Thyroid gland (tissue), 4 donors: ENCODE measurements around the gene FOXO3. TPM values are rescaled to one million over a fixed set of nuclear protein-coding genes. Genes with fewer than 3 reads are reported as not detected.

Experiments used
- DNase-seq, 2 donors: peaks; one replicate each; pipeline ENCODE4 v3.0.0-alpha.2; 2019
- H3K27ac ChIP-seq, 3 donors: fragments of 200-600 bp; sonication (generic); 1 replicate in 2 of 3; 2 replicates in 1 of 3; pipeline ENCODE4 v1.5.1; 2016 to 2019; ENCODE audit warnings: mild to moderate bottlenecking in 1 of 3, moderate library complexity in 1 of 3
- H3K27me3 ChIP-seq: fragments of 200-600 bp; sonication (generic); one replicate; pipeline ENCODE4 v1.5.1; 2019
- H3K36me3 ChIP-seq, 2 donors: fragments of 200-600 bp; sonication (generic); one replicate each; pipeline ENCODE4 v1.5.1; 2016 to 2019
- H3K4me1 ChIP-seq, 2 donors: fragments of 200-600 bp; sonication (generic); one replicate each; pipeline ENCODE4 v1.5.1; 2017 to 2019
- H3K4me3 ChIP-seq, 3 donors: fragments of 200-600 bp; sonication (generic); replicated peaks in 1 of 3; 1 replicate in 2 of 3; 2 replicates in 1 of 3; pipeline ENCODE4 v1.5.1; 2016; ENCODE audit warnings: mild to moderate bottlenecking in 1 of 3
- H3K9me3 ChIP-seq: fragments of 200-600 bp; sonication (generic); one replicate; pipeline ENCODE4 v1.5.1; 2017
- POLR2A ChIP-seq, 2 donors: fragments of 450-650 bp; IDR thresholded peaks; one replicate each; pipeline ENCODE4 v1.6.1; 2017; ENCODE audit warnings: antibody characterized with exemption in 2 of 2, mild to moderate bottlenecking in 2 of 2, moderate library complexity in 1 of 2
- WGBS, 2 donors: methylation state at CpG; one replicate each; pipeline ENCODE4 v1.1.5; 2017; 5-methylcytosine and 5-hydroxymethylcytosine counted together
- intact Hi-C: fragments of 100-400 bp; cut with DNase I; formaldehyde crosslinking; loops from one replicate; pipeline ENCODE4 v1.15.1; 2023
- total RNA-seq, 4 donors: library from RNA; depleted of rRNA; stranded (reverse); fragments of >200 nt; gene quantifications; one replicate each; pipeline ENCODE4 v1.2.3, GENCODE V29; 2016
- TF ChIP-seq, protein P1 (sequence below), 6 experiments: fragments of 200-600 bp in 3 of 6; fragments of 450-650 bp in 3 of 6; sonication (generic) in 3 of 6; IDR thresholded peaks; one replicate each; pipeline ENCODE4 v1.5.1; 2016 to 2019; ENCODE audit warnings: antibody characterized with exemption in 6 of 6, mild to moderate bottlenecking in 2 of 6, inconsistent platforms in 1 of 6, moderate library complexity in 1 of 6

FOXO3 gene
- total RNA-seq, 4 donors from 2014 or later, result 61.8 to 103 (median 76.8) TPM

DNA sequence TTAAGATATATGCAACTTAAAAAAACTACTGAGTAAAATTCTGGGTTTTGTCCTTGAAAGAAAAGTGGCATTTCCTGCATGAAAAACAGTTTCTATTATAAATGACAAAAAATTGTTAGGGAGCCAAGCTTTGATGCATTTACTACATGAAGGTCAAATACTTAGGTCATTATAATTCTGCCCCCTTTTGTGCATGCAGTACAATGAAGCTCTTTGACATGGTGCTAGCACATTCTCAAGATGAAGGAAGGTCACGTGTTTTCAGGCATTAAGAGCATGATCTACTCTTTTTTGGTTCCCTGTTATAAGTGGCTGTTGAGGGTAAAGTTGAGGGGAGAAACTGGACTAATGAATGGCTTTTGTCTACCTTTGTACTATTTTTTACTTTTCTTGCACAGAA lies 72.7 kb downstream of the FOXO3 start:
- Histone ChIP-seq H3K9me3 (no peaks in the 10 kb centered on the region), H3K27ac (no peak overlapping the region), H3K36me3 (no peaks in the 10 kb centered on the region), H3K4me1 (peaks cover 21 to 40% of the 10 kb centered on the region in 2 donors), H3K27me3 (no peaks in the 10 kb centered on the region), H3K4me3 (no peak overlapping the region)
- DNase-seq, result no peak
- intact Hi-C loops, result no loop called here
- WGBS, 2 donors, result 79 to 84% methylated on average over 1 of the region's 1 CpG
- TF ChIP-seq, protein P1, sequence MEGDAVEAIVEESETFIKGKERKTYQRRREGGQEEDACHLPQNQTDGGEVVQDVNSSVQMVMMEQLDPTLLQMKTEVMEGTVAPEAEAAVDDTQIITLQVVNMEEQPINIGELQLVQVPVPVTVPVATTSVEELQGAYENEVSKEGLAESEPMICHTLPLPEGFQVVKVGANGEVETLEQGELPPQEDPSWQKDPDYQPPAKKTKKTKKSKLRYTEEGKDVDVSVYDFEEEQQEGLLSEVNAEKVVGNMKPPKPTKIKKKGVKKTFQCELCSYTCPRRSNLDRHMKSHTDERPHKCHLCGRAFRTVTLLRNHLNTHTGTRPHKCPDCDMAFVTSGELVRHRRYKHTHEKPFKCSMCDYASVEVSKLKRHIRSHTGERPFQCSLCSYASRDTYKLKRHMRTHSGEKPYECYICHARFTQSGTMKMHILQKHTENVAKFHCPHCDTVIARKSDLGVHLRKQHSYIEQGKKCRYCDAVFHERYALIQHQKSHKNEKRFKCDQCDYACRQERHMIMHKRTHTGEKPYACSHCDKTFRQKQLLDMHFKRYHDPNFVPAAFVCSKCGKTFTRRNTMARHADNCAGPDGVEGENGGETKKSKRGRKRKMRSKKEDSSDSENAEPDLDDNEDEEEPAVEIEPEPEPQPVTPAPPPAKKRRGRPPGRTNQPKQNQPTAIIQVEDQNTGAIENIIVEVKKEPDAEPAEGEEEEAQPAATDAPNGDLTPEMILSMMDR (IDR thresholded peaks at IDR 0.05), result no peak
- no peak for TF ChIP-seq POLR2A (IDR thresholded peaks at IDR 0.05)

DNA sequence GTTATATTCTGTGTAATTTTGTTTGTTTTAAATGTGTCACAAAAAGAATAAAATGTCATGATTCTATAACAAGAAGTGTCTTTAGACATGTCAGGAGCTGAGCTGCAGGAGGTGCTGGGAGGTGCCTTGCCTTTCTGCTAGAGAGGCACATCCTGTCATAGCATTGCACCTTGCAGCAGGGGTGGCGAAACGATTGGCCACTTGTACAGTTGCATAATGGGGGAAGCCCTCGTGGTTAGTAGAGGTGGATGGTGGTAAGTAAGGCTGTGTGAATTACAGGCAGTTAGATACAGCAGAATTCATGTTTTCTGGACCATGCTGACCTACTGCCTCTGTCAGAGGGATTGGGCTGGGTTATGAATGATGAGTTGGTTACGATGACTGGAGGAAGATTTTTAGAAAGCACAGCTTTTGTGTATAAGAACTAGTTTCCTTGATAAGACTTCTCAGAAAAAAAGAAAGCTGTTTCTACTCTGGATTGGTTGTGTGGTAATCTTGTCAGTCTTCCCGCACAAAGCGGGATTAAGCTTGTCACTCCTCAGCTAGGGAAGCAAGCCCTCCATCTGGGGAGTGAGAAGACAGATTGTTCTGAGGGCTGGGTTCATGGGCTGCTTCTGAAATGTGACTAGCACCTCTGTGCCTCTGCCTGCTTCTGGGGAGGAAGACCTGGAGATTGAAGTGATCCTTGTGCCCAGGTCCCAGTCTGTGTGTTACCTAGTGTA lies 74.9 kb downstream of the FOXO3 start:
- TF ChIP-seq, protein P1 (IDR thresholded peaks at IDR 0.05), result no peak
- TF ChIP-seq POLR2A (IDR thresholded peaks at IDR 0.05), result no peak
- no peak for DNase-seq
- 81 to 84% methylated on average over 6 of the region's 6 CpGs for WGBS, 2 donors
- Histone ChIP-seq H3K27me3 (no peaks in the 10 kb centered on the region), H3K36me3 (no peaks in the 10 kb centered on the region), H3K9me3 (no peaks in the 10 kb centered on the region), H3K4me1 (peaks cover 19 to 29% of the 10 kb centered on the region in 2 donors), H3K27ac (no peak overlapping the region), H3K4me3 (no peak overlapping the region)
- intact Hi-C loops, result no loop called here

DNA sequence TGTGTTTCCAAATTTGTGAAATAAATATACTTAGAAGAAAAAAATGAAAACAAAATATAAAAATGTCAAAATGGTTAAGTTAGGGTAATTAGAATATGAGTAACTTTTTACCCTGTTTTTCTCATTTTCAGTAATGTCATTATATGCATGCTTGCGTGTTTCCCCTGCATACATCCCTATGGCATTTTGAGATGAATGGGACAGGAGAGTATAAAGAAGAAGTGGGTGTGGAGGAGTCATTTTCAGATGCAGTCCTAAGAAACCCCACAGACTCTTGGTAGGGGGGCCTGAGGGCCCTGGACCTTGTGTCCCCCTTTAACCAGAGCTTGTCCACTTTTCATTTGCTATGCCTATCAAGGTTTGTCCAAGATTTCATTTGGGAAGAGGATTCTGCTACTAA lies 77.2 kb downstream of the FOXO3 start:
- no peak overlapping the region for H3K4me3 ChIP-seq
- intact Hi-C loops, result no loop called here
- DNase-seq, result no peak
- H3K27me3 ChIP-seq, result no peaks in the 10 kb centered on the region
- H3K27ac ChIP-seq, result no peak overlapping the region
- H3K4me1 ChIP-seq, result peaks cover 11 to 14% of the 10 kb centered on the region in 2 donors
- TF ChIP-seq POLR2A (IDR thresholded peaks at IDR 0.05), result no peak
- TF ChIP-seq, protein P1 (IDR thresholded peaks at IDR 0.05), result no peak
- no peaks in the 10 kb centered on the region for H3K36me3 ChIP-seq
- WGBS, 2 donors, result 93 to 97% methylated on average over 1 of the region's 1 CpG
- no peaks in the 10 kb centered on the region for H3K9me3 ChIP-seq

DNA sequence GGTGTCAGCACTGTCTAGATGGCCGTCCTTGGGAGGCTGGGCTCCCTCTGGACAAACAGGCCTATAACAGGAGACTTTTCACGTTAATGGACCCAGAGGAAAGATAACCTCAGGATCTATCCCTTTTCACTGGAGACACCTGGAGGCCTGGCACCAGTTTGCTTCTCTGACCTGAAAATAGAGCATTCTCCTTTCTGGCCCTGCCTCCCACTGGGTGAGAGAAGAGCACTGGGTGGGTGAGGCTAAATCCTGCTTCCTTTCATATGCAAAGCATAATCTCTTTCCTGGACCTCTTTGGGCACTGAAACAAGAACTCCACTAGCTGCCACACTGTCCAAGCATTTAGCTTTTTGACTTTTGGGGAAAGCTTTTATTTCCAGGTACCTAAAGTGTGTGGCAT lies 78.3 kb downstream of the FOXO3 start:
- H3K27ac ChIP-seq, result no peak overlapping the region
- 91 to 100% methylated on average over 1 to 2 of the region's 2 CpGs for WGBS, 2 donors
- intact Hi-C loops, result no loop called here
- H3K4me3 ChIP-seq, result no peak overlapping the region
- no peaks in the 10 kb centered on the region for H3K36me3 ChIP-seq
- TF ChIP-seq POLR2A (IDR thresholded peaks at IDR 0.05), result no peak
- TF ChIP-seq, protein P1 (IDR thresholded peaks at IDR 0.05), result no peak
- DNase-seq, result no peak
- H3K9me3 ChIP-seq, result no peaks in the 10 kb centered on the region
- no peaks in the 10 kb centered on the region for H3K27me3 ChIP-seq
- H3K4me1 ChIP-seq, result peaks cover 18 to 24% of the 10 kb centered on the region in 2 donors

DNA sequence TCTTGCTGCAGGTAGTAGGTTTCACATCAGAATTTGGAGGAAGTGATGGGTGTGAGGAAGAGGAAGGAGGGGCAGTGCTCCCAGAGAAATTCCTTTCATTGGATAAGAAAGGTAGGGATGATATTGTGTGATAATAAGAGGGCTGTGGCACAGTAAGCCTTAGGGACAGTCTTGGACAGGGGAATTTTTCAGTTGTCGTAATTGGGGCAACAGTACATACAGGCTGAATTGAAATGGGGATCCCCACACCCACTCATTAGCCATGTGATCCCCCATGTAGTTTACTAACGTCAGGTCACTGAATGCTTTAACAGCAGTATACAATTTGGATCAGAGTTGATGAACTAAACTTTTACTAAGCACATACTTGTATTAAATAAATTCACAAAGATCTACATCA lies 79.4 kb downstream of the FOXO3 start:
- no peak for TF ChIP-seq POLR2A (IDR thresholded peaks at IDR 0.05)
- TF ChIP-seq, protein P1 (IDR thresholded peaks at IDR 0.05), result no peak
- 89 to 93% methylated on average over 2 of the region's 2 CpGs for WGBS, 2 donors
- H3K9me3 ChIP-seq, result no peaks in the 10 kb centered on the region
- H3K27me3 ChIP-seq, result no peaks in the 10 kb centered on the region
- H3K36me3 ChIP-seq, result no peaks in the 10 kb centered on the region
- intact Hi-C loops, result no loop called here
- no peak for DNase-seq
- H3K4me3 ChIP-seq, result no peak overlapping the region
- H3K27ac ChIP-seq, result no peak overlapping the region
- peaks cover 18 to 30% of the 10 kb centered on the region in 2 donors for H3K4me1 ChIP-seq
